ENCODE measurements around the gene FAM13A.

Gene FAM13A

DNA sequence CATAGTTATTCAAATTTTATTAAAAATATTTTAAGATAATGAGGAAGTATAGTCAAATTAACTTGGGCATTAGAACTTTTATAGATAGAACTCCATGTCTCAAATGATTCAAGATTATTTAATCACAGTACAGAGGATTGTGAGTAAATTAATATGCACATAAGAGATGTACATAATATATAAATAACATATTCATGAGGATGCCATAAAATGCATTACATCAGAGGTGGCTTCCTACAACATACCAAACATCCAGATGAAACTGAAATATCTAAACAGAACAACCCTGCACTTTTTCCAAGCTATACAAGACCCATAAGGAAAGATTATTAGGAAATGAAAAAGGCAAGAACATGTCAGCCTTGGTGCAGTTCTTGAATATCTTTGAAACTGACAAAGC lies 268.1 kb downstream of the FAM13A start:
- Histone ChIP-seq H3K27ac (replicated peaks) (no peak overlapping the region), H3K27me3 (ENCODE audit: insufficient read depth, poor library complexity, severe bottlenecking) (no peaks in the 10 kb centered on the region), H3K4me3 (replicated peaks; ENCODE audit: insufficient read depth, low read length) (no peak overlapping the region)
- TF ChIP-seq SPI1 (IDR thresholded peaks at IDR 0.05; ENCODE audit: borderline replicate concordance, low read depth) (no peak), POLR2AphosphoS5 (IDR thresholded peaks at IDR 0.05; ENCODE audit: low read depth) (no peak), GABPA (IDR thresholded peaks at IDR 0.05; ENCODE audit: low read depth) (no peak)
- TF ChIP-seq, protein P1, sequence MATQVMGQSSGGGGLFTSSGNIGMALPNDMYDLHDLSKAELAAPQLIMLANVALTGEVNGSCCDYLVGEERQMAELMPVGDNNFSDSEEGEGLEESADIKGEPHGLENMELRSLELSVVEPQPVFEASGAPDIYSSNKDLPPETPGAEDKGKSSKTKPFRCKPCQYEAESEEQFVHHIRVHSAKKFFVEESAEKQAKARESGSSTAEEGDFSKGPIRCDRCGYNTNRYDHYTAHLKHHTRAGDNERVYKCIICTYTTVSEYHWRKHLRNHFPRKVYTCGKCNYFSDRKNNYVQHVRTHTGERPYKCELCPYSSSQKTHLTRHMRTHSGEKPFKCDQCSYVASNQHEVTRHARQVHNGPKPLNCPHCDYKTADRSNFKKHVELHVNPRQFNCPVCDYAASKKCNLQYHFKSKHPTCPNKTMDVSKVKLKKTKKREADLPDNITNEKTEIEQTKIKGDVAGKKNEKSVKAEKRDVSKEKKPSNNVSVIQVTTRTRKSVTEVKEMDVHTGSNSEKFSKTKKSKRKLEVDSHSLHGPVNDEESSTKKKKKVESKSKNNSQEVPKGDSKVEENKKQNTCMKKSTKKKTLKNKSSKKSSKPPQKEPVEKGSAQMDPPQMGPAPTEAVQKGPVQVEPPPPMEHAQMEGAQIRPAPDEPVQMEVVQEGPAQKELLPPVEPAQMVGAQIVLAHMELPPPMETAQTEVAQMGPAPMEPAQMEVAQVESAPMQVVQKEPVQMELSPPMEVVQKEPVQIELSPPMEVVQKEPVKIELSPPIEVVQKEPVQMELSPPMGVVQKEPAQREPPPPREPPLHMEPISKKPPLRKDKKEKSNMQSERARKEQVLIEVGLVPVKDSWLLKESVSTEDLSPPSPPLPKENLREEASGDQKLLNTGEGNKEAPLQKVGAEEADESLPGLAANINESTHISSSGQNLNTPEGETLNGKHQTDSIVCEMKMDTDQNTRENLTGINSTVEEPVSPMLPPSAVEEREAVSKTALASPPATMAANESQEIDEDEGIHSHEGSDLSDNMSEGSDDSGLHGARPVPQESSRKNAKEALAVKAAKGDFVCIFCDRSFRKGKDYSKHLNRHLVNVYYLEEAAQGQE (IDR thresholded peaks at IDR 0.05; ENCODE audit: insufficient replicate concordance, low read depth): no peak
- TF ChIP-seq, protein P2, sequence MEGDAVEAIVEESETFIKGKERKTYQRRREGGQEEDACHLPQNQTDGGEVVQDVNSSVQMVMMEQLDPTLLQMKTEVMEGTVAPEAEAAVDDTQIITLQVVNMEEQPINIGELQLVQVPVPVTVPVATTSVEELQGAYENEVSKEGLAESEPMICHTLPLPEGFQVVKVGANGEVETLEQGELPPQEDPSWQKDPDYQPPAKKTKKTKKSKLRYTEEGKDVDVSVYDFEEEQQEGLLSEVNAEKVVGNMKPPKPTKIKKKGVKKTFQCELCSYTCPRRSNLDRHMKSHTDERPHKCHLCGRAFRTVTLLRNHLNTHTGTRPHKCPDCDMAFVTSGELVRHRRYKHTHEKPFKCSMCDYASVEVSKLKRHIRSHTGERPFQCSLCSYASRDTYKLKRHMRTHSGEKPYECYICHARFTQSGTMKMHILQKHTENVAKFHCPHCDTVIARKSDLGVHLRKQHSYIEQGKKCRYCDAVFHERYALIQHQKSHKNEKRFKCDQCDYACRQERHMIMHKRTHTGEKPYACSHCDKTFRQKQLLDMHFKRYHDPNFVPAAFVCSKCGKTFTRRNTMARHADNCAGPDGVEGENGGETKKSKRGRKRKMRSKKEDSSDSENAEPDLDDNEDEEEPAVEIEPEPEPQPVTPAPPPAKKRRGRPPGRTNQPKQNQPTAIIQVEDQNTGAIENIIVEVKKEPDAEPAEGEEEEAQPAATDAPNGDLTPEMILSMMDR (IDR thresholded peaks at IDR 0.05; ENCODE audit: insufficient read depth, low read length): no peak
- no peak for DNase-seq (ENCODE audit: low read depth in 1 of 2, low spot score in 1 of 2)

DNA sequence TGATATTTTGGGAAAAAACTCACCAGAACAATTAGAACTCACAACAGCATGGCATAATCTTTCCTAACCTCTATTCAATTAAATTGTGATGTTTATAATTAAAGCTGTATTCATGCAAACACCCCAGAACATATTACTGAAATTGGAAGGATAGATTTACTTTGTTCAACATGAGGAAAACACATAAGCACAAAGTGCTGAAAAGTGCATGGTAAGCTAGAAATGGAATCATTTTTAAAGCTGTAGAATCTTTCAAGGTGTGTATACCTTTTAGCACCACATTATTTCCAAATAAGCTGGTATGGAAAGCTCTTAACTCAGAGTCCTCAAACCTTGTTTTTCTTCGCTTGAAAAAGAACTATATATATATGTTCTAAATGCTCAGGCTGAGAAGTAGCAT lies 268.6 kb downstream of the FAM13A start:
- Histone ChIP-seq H3K4me3 (replicated peaks; ENCODE audit: insufficient read depth, low read length) (no peak overlapping the region), H3K27ac (replicated peaks) (no peak overlapping the region), H3K27me3 (ENCODE audit: insufficient read depth, poor library complexity, severe bottlenecking) (no peaks in the 10 kb centered on the region)
- DNase-seq (ENCODE audit: low read depth in 1 of 2, low spot score in 1 of 2): no peak
- no peak for TF ChIP-seq SPI1 (IDR thresholded peaks at IDR 0.05; ENCODE audit: borderline replicate concordance, low read depth)
- TF ChIP-seq, protein P1 (IDR thresholded peaks at IDR 0.05; ENCODE audit: insufficient replicate concordance, low read depth): no peak
- TF ChIP-seq, protein P2 (IDR thresholded peaks at IDR 0.05; ENCODE audit: insufficient read depth, low read length): no peak
- TF ChIP-seq GABPA (IDR thresholded peaks at IDR 0.05; ENCODE audit: low read depth): no peak
- TF ChIP-seq POLR2AphosphoS5 (IDR thresholded peaks at IDR 0.05; ENCODE audit: low read depth): no peak

DNA sequence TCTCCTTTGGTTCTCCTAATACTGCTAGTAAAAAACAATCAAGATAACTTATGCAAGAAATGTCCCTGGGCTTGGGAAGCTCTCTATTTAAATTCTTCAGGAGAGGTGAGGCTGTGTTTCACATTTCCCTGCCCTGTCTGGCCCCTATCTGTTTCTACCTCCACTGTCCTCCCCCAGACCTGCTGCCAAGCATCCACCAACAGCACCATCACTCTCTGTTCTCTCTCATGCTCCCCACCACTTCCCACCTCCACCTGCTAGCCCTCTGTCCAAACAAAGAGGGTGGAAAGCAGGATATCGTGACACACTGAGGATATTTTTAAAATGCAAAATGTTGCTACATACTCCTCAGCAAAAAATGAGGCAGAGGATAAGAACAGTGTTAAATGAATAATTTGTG lies 271.0 kb downstream of the FAM13A start:
- no peak overlapping the region for H3K27ac ChIP-seq (replicated peaks)
- TF ChIP-seq, protein P1 (IDR thresholded peaks at IDR 0.05; ENCODE audit: insufficient replicate concordance, low read depth): no peak
- TF ChIP-seq GABPA (IDR thresholded peaks at IDR 0.05; ENCODE audit: low read depth) (no peak), SPI1 (IDR thresholded peaks at IDR 0.05; ENCODE audit: borderline replicate concordance, low read depth) (no peak), POLR2AphosphoS5 (IDR thresholded peaks at IDR 0.05; ENCODE audit: low read depth) (no peak)
- TF ChIP-seq, protein P2 (IDR thresholded peaks at IDR 0.05; ENCODE audit: insufficient read depth, low read length): no peak
- H3K4me3 ChIP-seq (replicated peaks; ENCODE audit: insufficient read depth, low read length): no peak overlapping the region
- H3K27me3 ChIP-seq (ENCODE audit: insufficient read depth, poor library complexity, severe bottlenecking): no peaks in the 10 kb centered on the region
- DNase-seq (ENCODE audit: low read depth in 1 of 2, low spot score in 1 of 2): no peak

Data from HL-60 (cell line).